ENCODE measurements around the gene CLSTN3. TPM values are rescaled to one million over a fixed set of nuclear protein-coding genes. Genes with fewer than 3 reads are reported as not detected.

The CLSTN3 gene
- total and polyA plus RNA-seq, 9 of the 15 experiments (the other 6 are each of a cell fraction or from before 2014, with no cell fraction given) = 0.08 to 23.2 (median 11.0) TPM

DNA sequence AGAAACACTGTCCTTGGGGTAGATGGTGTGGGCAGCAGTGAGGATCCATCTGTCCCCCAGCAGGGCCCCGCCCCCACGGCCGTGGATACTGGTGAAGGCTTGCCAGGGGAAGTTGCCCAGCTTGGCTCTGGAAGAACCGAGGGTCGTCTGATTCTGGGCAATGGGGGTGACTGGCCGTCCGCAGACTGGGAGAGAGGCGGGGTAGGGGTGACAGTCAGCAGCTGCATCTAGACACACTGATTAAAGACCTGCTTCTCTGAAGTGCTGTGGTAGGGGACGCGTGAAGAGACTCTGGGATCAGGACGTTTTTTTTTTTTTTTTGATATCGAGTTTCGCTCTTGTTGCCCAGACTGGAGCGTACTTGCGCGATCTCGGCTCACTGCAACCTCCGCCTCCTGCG, 33.2 kb upstream of the CLSTN3 start:
- ATAC-seq (no peak), DNase-seq (ENCODE audit: extremely low read depth in 1 of 4, low spot score in 3 of 4) (no peak), FAIRE-seq (no peak)
- no peak overlapping the region for H2AFZ ChIP-seq (ENCODE audit: low read depth, low read length)
- peaks cover 13% of the 10 kb centered on the region; the same call in 1 of the 3 replicates for H3K36me3 ChIP-seq (ENCODE audit: control insufficient read depth, insufficient read depth, low read length)
- H3K9me3 ChIP-seq (replicated peaks; ENCODE audit: control insufficient read depth, insufficient read depth, low read depth, low read length) = no peaks in the 10 kb centered on the region
- no peak overlapping the region for H3K9ac ChIP-seq (ENCODE audit: insufficient read depth in 1 of 2, low read depth in 2 of 2, low read length in 2 of 2)
- no peaks in the 10 kb centered on the region for H4K20me1 ChIP-seq (replicated peaks; ENCODE audit: control insufficient read depth, insufficient read depth, low read length)
- H3K4me1 ChIP-seq (replicated peaks in 1 of 2; ENCODE audit: control insufficient read depth in 2 of 2, insufficient read depth in 2 of 2, low read length in 2 of 2) = peaks cover 4 to 15% of the 10 kb centered on the region in 2 experiments; a peak in 3 of 5 replicates
- H3K27ac ChIP-seq (ENCODE audit: extremely low read depth, low read depth, low read length) = no peak overlapping the region
- no peak overlapping the region for H3K4me3 ChIP-seq
- TF ChIP-seq POLR2G (IDR thresholded peaks at IDR 0.05; ENCODE audit: low read depth, low read length) = 0 out of 2 replicates have a peak, but pooled peaks have one; percentile 5
- TF ChIP-seq, protein P1, sequence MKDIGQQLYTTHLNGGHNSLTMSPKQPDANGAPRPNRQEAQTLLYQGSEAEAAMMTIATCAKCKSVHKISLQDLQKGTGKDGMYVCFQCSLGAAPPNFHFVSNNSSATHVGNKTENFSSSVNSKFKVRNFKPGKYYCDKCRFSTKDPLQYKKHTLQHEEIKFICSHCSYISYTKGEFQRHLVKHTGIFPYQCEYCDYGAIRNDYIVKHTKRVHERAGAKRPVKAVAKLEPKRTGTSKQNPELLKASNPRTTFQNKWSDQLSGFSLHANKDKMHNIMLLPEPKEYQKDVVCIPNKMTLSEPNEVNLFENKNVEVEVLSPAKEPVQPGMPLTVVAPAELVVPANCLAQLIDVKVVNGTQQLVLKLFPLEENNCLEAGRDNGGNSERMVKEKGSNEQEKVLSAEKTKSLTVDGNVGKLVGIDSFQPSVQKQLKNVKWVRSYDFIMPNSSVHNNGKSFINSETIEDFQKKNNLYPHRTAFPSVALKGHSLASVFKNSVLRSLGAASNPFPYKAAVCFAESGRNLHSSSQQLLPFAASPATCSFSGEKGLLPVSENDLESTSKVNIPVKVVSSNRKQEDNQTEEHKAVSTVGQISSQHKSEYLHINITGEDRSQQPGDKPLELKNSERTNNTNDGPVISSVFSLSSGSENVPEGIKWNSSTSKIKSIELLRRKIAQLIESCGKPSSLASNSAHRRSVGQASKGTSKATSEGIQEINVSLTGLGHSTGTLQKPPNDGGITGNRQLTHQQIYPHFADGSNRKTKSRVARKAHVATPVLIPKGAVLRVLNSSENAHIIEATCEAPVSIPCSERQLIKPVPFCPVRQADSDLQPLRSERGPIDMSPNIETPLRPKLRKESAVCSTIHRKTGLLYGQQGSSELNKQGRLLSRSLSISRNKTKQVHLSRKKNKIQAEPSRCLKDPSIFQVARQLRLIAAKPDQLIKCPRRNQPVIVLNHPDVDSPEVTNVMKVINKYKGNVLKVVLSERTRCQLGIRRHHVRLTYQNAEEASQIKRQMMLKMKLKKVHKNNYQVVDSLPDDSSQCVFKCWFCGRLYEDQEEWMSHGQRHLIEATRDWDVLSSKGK (CRISPR knock-in tag; IDR thresholded peaks at IDR 0.05) = no peak
- H3K79me2 ChIP-seq (ENCODE audit: control insufficient read depth, insufficient read depth, low read length) = no peaks in the 10 kb centered on the region
- H3K27me3 ChIP-seq (ENCODE audit: control insufficient read depth in 2 of 2, insufficient read depth in 2 of 2, low read length in 2 of 2) = no peaks in the 10 kb centered on the region
- no peaks in the 10 kb centered on the region for H3K9me1 ChIP-seq (ENCODE audit: control insufficient read depth, insufficient read depth, low read length)
- POLR2A ChIA-PET = interaction anchor here (0.7 kb wide), 1 partner anchor 334 kb away, joined by 4 read pairs; no protein-coding TSS in a partner anchor
- intact Hi-C loops (cut with micrococcal nuclease) = no loop called here
- CTCF ChIA-PET (ENCODE audit: low intra/inter-chr PET ratio) = no interaction called here
- no TSS peak for BruUV-seq (replicated peaks)
- 98% methylated on average over 7 of the region's 19 CpGs for WGBS (ENCODE audit: insufficient coverage, low coverage, missing lambda C conversion rate)
- in situ Hi-C loops (cut with MboI) = no loop called here
- H3K4me2 ChIP-seq (ENCODE audit: insufficient read depth, low read length) = no peak overlapping the region

All from K562 (cell line).